PC-3 (cell line): ENCODE measurements around the gene TACO1.

ENCODE experiments used
- EZH2 ChIP-seq: fragments of 300-600 bp; sonication (generic); IDR thresholded peaks from one replicate; pipeline ENCODE4 v1.6.1; 2017; ENCODE audit warnings: antibody characterized with exemption, mild to moderate bottlenecking, low read length; ENCODE audit not compliant: unreplicated experiment
- EZH2phosphoT487 ChIP-seq: fragments of 300-600 bp; sonication (generic); IDR thresholded peaks from 2 replicates; pipeline ENCODE4 v1.6.1; 2018; ENCODE audit warnings: mild to moderate bottlenecking, antibody characterized with exemption, low read length, borderline replicate concordance
- TF ChIP-seq, protein P1 (sequence below): fragments of 300-600 bp; sonication (generic); conservative IDR thresholded peaks from 2 replicates; pipeline ENCODE4 v1.5.1; 2017; ENCODE audit warnings: antibody characterized with exemption, low read depth, mild to moderate bottlenecking, low read length

GRCh38 chr17:63558441-63558840 lies 42.3 kb upstream of the TACO1 start:
- TF ChIP-seq, protein P1, sequence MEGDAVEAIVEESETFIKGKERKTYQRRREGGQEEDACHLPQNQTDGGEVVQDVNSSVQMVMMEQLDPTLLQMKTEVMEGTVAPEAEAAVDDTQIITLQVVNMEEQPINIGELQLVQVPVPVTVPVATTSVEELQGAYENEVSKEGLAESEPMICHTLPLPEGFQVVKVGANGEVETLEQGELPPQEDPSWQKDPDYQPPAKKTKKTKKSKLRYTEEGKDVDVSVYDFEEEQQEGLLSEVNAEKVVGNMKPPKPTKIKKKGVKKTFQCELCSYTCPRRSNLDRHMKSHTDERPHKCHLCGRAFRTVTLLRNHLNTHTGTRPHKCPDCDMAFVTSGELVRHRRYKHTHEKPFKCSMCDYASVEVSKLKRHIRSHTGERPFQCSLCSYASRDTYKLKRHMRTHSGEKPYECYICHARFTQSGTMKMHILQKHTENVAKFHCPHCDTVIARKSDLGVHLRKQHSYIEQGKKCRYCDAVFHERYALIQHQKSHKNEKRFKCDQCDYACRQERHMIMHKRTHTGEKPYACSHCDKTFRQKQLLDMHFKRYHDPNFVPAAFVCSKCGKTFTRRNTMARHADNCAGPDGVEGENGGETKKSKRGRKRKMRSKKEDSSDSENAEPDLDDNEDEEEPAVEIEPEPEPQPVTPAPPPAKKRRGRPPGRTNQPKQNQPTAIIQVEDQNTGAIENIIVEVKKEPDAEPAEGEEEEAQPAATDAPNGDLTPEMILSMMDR = no peak
- TF ChIP-seq EZH2phosphoT487 (no peak), EZH2 (no peak)
